ENCODE data around the gene AQP4.

- TF ChIP-seq POLR2AphosphoS5 (IDR thresholded peaks at IDR 0.05; ENCODE audit: low read depth, low read length) (no peak), CTCF (IDR thresholded peaks at IDR 0.05) (no peak), TCF7L2 (IDR thresholded peaks at IDR 0.05; ENCODE audit: low read depth, low read length) (no peak)
- TF ChIP-seq, protein P1, sequence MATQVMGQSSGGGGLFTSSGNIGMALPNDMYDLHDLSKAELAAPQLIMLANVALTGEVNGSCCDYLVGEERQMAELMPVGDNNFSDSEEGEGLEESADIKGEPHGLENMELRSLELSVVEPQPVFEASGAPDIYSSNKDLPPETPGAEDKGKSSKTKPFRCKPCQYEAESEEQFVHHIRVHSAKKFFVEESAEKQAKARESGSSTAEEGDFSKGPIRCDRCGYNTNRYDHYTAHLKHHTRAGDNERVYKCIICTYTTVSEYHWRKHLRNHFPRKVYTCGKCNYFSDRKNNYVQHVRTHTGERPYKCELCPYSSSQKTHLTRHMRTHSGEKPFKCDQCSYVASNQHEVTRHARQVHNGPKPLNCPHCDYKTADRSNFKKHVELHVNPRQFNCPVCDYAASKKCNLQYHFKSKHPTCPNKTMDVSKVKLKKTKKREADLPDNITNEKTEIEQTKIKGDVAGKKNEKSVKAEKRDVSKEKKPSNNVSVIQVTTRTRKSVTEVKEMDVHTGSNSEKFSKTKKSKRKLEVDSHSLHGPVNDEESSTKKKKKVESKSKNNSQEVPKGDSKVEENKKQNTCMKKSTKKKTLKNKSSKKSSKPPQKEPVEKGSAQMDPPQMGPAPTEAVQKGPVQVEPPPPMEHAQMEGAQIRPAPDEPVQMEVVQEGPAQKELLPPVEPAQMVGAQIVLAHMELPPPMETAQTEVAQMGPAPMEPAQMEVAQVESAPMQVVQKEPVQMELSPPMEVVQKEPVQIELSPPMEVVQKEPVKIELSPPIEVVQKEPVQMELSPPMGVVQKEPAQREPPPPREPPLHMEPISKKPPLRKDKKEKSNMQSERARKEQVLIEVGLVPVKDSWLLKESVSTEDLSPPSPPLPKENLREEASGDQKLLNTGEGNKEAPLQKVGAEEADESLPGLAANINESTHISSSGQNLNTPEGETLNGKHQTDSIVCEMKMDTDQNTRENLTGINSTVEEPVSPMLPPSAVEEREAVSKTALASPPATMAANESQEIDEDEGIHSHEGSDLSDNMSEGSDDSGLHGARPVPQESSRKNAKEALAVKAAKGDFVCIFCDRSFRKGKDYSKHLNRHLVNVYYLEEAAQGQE (IDR thresholded peaks at IDR 0.05; ENCODE audit: insufficient read depth in 1 of 2, low read depth in 2 of 2, low read length in 1 of 2): no peak
Measured at GRCh38 chr18:26869640-26870039, 4.1 kb upstream of the AQP4 start.

All from Panc1 (cell line).